Retina (tissue), 1 donor: ENCODE results near the gene JMJD8.
A peak's percentile ranks its signal among the peaks of the same experiment; 100 is the strongest.

Experiments used
- DNase-seq: peaks from one replicate; pipeline ENCODE4 v3.0.0-alpha.2; 2016

Gene JMJD8

DNA sequence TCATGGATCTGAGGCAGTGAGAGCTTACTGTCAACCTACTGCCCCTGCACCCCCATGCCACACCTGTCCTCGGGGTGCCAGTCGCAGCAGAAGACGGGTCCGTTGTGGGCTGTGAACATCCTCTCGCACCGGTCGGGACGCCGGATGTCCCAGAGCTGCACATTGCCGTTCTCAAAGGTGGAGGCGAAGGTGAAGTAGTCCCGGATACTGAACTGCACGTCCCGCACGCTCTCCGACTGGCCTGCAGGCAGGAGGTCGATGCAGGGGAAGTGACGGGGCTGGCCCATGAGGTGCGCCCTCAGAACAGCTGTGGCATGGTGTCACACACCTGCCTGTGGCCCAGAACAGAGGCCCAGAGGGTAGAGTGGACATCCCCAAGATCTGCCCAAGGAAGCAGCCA, 3.4 kb upstream of the JMJD8 start:
- no peak for DNase-seq

DNA sequence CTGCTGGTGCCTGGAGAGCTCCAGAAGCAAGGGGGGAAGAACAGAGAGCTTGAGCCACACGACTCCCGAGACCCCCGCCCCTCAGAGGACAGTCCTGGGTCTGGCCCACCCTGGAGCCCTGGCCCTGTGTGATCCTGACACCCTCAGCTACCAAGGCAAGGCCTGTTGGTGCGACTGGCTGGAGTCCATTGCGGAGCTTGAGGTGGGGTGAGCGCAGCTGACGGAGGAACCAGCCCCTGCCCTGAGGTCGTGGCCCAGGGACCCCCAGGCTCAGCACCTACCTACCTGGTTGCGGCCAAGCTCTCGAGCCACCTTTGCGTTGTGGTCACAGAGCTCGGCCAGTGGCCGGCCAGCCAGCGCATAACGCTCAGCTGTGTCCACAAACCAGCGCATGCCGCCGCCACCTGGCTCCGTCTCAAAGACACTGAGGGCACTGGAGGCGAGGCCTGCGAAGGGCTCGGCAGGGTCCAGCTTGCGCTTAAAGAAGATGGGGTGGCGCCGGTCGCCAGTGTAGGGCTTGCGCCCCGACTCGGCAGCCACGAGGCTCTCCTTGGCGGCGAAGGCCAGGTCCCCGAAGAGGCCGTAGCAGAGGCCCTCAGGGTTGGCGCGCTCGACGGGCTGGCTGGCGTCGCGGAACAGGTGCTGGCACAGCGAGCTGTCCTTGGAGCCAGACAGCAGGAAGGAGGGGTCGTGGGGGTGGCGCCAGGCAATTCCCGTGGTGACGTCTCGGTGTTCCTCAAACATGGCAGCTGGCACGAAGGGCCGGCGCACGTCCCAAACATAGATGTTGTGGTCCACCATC, 2.5 kb upstream of the JMJD8 start:
- DNase-seq = no peak

DNA sequence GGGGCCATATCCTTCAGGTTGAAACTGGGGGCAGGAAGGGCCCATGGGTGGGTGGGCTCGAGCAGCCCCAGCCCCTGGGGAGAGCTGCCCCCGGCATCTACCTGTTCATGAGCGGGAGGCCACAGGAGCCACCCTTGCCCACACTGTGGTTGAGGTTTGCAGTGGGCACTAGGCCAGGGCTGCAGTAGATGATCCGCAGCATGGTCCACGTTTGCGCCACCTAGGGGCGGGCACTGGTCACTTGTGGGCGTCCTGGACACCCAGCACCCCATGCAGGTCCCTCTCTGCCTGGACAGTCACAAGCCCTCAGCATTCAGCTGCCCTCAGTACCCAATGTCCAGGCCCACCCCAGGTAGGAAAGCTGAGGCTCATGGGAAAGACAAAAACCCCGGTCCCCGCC, 1.8 kb upstream of the JMJD8 start:
- no peak for DNase-seq

GRCh38 chr16:684961-685696, 995 bp upstream of the JMJD8 start:
- DNase-seq = no peak

DNA sequence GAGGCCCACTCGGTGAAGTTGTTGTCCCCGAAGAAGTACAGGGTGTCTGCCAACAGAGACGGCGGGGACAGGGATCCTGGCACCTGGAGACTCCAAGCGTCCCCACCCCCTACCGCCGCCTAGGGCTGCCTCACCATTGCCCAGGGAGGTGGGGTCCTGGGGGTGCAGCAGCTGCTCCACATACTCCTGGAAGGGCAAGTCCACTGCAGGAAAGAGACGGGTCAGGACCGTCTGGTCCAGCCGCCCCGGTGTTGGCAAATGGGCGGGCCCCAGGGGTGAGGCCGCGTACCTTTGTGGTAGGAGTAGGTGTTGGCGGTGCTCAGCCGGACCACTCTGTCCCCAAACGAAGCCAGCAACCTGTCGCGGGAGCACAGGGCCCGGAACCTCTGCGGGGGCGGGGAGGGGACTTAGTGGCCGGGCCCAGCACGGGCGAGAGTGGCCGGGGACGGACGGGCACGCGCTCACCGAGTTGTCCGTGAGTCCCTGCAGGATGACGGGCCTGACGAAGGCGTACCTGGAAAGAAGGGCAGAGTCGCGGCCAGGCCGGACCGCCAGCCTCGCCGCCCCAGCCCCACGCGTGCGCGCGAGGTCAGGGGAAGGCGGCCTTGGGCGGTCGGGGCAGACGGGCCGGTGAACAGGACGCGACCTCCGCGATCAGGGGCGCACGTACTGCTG, 601 bp downstream of the JMJD8 start:
- no peak for DNase-seq

DNA sequence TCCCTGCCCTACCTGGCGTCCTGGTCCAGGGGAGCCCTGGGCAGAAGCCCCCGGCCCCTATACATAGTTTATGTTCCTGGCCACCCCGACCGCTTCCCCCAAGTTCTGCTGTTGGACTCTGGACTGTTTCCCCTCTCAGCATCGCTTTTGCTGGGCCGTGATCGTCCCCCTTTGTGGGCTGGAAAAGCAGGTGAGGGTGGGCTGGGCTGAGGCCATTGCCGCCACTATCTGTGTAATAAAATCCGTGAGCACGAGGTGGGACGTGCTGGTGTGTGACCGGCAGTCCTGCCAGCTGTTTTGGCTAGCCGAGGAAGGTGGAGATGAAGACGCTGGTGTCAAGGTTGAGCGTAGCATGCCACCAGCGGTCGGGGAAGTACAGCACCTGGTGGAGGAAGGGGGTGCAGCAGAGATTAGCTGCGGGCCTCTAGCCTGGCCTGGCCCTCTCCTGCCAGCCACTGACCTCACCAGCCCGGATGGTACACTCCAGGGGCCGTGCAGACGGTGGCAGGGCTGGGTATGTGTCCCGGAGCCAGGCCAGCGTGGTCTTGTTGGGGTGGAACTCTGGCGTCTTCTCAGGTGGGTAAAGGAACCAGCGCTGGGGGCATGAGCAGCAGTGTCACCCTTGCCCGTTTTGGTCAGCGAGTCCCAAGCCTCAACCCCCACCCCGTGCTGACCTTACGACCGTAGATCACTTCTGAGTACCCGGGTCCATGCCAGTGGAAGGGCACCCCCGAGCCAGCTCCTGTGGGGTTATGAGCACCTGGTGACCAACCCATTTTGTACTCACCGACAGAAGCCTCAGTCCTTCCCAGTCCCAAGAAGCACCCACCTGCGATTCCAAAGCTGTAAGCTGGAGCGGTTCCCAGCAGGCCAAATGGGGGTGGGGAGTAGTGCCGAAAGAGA, 1.4 kb downstream of the JMJD8 start:
- no peak for DNase-seq

DNA sequence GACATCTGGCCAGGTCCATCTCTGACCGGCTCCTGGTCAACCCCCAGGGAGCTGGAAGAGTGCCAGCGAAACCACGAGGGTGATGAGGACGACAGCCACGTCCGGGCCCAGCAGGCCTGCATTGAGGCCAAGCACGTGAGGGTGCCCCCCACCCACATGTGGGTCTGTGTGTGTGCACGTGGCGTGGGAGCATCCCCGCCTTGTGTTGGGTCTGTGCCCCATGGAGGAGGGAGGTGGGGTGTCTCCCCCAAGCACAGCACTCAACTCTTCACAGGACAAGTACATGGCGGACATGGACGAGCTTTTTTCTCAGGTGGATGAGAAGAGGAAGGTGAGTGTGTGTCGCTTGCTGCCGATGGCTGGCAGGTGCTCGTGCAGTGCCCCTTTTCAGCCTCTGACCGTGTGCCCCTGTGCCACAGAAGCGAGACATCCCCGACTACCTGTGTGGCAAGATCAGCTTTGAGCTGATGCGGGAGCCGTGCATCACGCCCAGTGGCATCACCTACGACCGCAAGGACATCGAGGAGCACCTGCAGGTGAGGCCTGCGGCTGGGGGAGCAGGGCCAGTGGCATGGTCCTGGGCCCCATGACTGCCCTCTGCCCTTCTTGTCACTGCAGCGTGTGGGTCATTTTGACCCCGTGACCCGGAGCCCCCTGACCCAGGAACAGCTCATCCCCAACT, 2.2 kb downstream of the JMJD8 start:
- DNase-seq = no peak

- no peak for DNase-seq
Observed at GRCh38 chr16:680967-681745, 3.0 kb downstream of the JMJD8 start.

DNA sequence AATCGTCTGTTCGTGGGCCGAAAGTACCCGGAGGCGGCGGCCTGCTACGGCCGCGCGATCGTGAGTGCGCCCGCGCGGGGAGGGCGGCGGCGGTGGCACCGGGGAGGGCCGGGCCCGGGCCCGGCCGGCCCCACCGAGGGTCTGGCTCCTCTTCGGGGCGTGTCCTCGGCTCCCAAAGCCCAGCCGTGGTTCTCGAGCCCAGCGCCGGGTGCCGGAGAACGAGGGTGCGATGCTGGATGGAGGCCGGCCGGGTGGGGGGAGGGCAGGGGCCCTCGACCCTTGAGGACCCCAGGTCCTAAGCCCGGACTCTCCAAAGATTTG, 3.5 kb downstream of the JMJD8 start:
- no peak for DNase-seq

- peak; percentile 90 for DNase-seq
Observed at GRCh38 chr16:679814-680624, 4.1 kb downstream of the JMJD8 start, which contains the start of gene STUB1. TSS of gene STUB1 (plus strand) at chr16:680410. CDS start at chr16:680526, 116 bp downstream.

DNA sequence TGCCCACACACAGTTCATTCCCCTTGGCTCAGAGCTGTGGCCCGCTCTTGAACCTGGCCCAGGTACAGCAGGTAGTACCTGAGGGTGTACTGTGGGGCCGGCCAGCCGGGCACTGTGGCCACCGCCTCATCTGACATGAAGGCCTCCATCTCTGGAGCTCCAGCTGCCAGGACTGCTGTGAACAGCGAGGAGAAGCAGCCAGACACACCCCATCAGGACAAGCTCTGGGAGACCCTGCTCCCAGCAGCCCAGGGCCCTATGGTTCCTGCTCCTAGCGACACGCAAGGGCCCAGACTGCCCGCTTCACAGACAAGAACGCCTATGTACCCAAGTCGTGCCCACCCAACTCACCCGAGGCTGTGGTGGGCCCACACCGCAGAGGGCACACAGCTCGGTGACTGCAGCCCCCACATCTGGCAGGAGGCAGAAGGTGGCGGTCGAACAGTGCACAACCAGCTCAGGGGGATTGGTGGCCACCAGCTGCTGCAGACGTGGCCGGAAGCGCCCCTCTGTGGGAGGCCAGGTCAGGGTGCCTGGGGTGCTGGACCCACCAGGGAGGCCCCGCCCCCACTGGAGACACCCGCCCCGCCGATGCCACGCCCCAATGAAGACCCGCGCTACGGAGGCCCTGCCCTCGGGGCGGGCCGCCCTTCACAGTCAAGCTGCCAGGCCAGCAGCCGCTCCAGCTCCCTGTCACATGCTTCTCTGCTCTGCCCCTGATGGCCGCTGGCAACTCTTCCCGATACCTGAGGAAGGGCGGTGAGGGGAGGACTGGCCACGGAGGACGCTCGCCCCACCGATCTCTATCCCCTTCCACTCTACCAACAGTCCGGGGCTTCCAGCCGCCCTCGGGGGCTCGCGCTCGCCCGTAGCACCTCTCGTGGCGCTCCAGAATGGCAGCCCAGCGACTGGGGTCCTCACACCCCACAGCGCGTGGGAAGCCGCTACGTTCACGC, 5.0 kb downstream of the JMJD8 start:
- peak; percentile 88 for DNase-seq

GRCh38 chr16:678209-678857, 5.8 kb downstream of the JMJD8 start:
- DNase-seq = no peak

GRCh38 chr16:677316-678190, 6.6 kb downstream of the JMJD8 start:
- DNase-seq = no peak

GRCh38 chr16:676913-677312, 7.2 kb downstream of the JMJD8 start:
- DNase-seq = no peak

- no peak for DNase-seq
Observed at GRCh38 chr16:676565-676902, 7.6 kb downstream of the JMJD8 start.

GRCh38 chr16:675884-676564, 8.1 kb downstream of the JMJD8 start:
- no peak for DNase-seq
